WTC11 (cell line): ENCODE measurements around the gene OTOG.

ENCODE experiments used
- CBFB ChIP-seq: sonication (generic); formaldehyde crosslinking; IDR thresholded peaks from 2 replicates; pipeline ENCODE4 v1.8.1; 2022; ENCODE audit warnings: mild to moderate bottlenecking, low read depth, missing genetic modification reagents
- CREB1 ChIP-seq: sonication (generic); formaldehyde crosslinking; IDR thresholded peaks from 2 replicates; pipeline ENCODE4 v1.8.0; 2023; ENCODE audit warnings: mild to moderate bottlenecking, missing genetic modification reagents
- ESRRA ChIP-seq: sonication (generic); formaldehyde crosslinking; IDR thresholded peaks from 2 replicates; pipeline ENCODE4 v1.8.1; 2022; ENCODE audit warnings: mild to moderate bottlenecking, missing genetic modification reagents, borderline replicate concordance
- ETV6 ChIP-seq: sonication (generic); formaldehyde crosslinking; IDR thresholded peaks from 2 replicates; pipeline ENCODE4 v1.8.1; 2022; ENCODE audit warnings: mild to moderate bottlenecking, missing genetic modification reagents
- KAT7 ChIP-seq: sonication (generic); formaldehyde crosslinking; IDR thresholded peaks from 2 replicates; pipeline ENCODE4 v1.8.1; 2023; ENCODE audit warnings: missing genetic modification reagents, mild to moderate bottlenecking, borderline replicate concordance
- MYBL2 ChIP-seq: sonication (generic); formaldehyde crosslinking; IDR thresholded peaks from 2 replicates; pipeline ENCODE4 v1.8.1; 2023; ENCODE audit warnings: mild to moderate bottlenecking, moderate library complexity, missing genetic modification reagents
- NFATC4 ChIP-seq: fragments of 250-450 bp; sonication (Bioruptor Pico); IDR thresholded peaks from 2 replicates; pipeline ENCODE4 v1.9.0; 2021; ENCODE audit warnings: mild to moderate bottlenecking
- NR3C1 ChIP-seq: sonication (generic); formaldehyde crosslinking; conservative IDR thresholded peaks from 2 replicates; pipeline ENCODE4 v1.8.1; 2023; ENCODE audit warnings: low read depth, mild to moderate bottlenecking, missing genetic modification reagents
- STAT6 ChIP-seq: sonication (generic); formaldehyde crosslinking; conservative IDR thresholded peaks from 2 replicates; pipeline ENCODE4 v1.8.1; 2023; ENCODE audit warnings: mild to moderate bottlenecking, low read depth, missing genetic modification reagents, moderate library complexity
- USF1 ChIP-seq: sonication (generic); formaldehyde crosslinking; IDR thresholded peaks from 2 replicates; pipeline ENCODE4 v1.8.0; 2022; ENCODE audit warnings: mild to moderate bottlenecking, missing genetic modification reagents
- ZBTB43 ChIP-seq: sonication (generic); formaldehyde crosslinking; IDR thresholded peaks from 2 replicates; pipeline ENCODE4 v1.8.1; 2023; ENCODE audit warnings: mild to moderate bottlenecking, missing genetic modification reagents
- ZNF121 ChIP-seq: sonication (generic); formaldehyde crosslinking; IDR thresholded peaks from 2 replicates; pipeline ENCODE4 v1.8.0; 2023; ENCODE audit warnings: missing genetic modification reagents
- TF ChIP-seq, protein P1 (sequence below): fragments of 200-600 bp; IDR thresholded peaks from 2 replicates; pipeline ENCODE4 v1.8.0; 2022; ENCODE audit warnings: antibody characterized with exemption
- TF ChIP-seq, protein P2 (sequence below): sonication (generic); formaldehyde crosslinking; IDR thresholded peaks from 2 replicates; pipeline ENCODE4 v1.8.1; 2023; ENCODE audit warnings: mild to moderate bottlenecking, moderate library complexity, missing genetic modification reagents

DNA sequence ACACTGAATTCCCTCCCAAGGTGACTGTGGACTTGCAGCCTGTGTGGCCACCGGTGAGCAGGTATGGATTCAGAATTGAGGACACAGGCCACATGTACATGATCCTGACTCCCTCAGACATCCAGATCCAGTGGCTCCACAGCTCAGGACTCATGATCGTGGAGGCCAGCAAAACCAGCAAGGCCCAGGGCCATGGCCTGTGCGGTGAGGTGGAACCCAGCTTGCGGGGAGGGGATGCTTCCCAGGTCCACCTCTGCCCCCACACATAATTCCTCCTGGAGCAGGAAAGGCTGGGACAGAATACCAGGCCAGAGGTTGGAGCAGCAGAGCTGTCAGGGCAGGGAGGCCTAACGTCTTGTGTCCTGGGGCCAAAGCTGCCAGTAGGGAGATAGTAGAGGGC is 82.1 kb downstream of the OTOG start:
- TF ChIP-seq, protein P1, sequence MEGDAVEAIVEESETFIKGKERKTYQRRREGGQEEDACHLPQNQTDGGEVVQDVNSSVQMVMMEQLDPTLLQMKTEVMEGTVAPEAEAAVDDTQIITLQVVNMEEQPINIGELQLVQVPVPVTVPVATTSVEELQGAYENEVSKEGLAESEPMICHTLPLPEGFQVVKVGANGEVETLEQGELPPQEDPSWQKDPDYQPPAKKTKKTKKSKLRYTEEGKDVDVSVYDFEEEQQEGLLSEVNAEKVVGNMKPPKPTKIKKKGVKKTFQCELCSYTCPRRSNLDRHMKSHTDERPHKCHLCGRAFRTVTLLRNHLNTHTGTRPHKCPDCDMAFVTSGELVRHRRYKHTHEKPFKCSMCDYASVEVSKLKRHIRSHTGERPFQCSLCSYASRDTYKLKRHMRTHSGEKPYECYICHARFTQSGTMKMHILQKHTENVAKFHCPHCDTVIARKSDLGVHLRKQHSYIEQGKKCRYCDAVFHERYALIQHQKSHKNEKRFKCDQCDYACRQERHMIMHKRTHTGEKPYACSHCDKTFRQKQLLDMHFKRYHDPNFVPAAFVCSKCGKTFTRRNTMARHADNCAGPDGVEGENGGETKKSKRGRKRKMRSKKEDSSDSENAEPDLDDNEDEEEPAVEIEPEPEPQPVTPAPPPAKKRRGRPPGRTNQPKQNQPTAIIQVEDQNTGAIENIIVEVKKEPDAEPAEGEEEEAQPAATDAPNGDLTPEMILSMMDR, result no peak
- TF ChIP-seq CREB1 (CRISPR knock-in tag), result no peak
- TF ChIP-seq CBFB (CRISPR knock-in tag), result no peak
- TF ChIP-seq, protein P2, sequence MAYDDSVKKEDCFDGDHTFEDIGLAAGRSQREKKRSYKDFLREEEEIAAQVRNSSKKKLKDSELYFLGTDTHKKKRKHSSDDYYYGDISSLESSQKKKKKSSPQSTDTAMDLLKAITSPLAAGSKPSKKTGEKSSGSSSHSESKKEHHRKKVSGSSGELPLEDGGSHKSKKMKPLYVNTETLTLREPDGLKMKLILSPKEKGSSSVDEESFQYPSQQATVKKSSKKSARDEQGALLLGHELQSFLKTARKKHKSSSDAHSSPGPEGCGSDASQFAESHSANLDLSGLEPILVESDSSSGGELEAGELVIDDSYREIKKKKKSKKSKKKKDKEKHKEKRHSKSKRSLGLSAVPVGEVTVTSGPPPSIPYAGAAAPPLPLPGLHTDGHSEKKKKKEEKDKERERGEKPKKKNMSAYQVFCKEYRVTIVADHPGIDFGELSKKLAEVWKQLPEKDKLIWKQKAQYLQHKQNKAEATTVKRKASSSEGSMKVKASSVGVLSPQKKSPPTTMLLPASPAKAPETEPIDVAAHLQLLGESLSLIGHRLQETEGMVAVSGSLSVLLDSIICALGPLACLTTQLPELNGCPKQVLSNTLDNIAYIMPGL (CRISPR knock-in tag), result no peak
- TF ChIP-seq NFATC4 (CRISPR knock-in tag), result no peak
- no peak for TF ChIP-seq ZNF121 (CRISPR knock-in tag)
- TF ChIP-seq NR3C1 (CRISPR knock-in tag), result no peak
- TF ChIP-seq ESRRA (CRISPR knock-in tag), result no peak
- TF ChIP-seq ZBTB43 (CRISPR knock-in tag), result no peak
- no peak for TF ChIP-seq USF1
- TF ChIP-seq MYBL2 (CRISPR knock-in tag), result no peak
- TF ChIP-seq KAT7 (CRISPR knock-in tag), result no peak
- no peak for TF ChIP-seq ETV6 (CRISPR knock-in tag)
- no peak for TF ChIP-seq STAT6 (CRISPR knock-in tag)
